IPS-20b (cell line): ENCODE measurements around the gene CHD5.

ENCODE experiments used
- H3K27ac ChIP-seq: one replicate; pipeline ENCODE4 v1.5.1; 2013; ENCODE audit warnings: low read length
- H3K27me3 ChIP-seq: 2 replicates; pipeline ENCODE4 v1.6.1; 2013; ENCODE audit warnings: mild to moderate bottlenecking, low read length, inconsistent platforms; ENCODE audit not compliant: insufficient read depth
- H3K36me3 ChIP-seq: 2 replicates; pipeline ENCODE4 v1.6.1; 2013; ENCODE audit warnings: low read depth, mild to moderate bottlenecking, inconsistent platforms, low read length, moderate library complexity; ENCODE audit not compliant: insufficient read depth
- H3K4me1 ChIP-seq: 2 replicates; pipeline ENCODE4 v1.6.1; 2013; ENCODE audit warnings: mild to moderate bottlenecking, control low read depth, inconsistent platforms, low read length, moderate library complexity; ENCODE audit not compliant: insufficient read depth
- H3K4me3 ChIP-seq: 2 replicates; pipeline ENCODE4 v1.5.1; 2013; ENCODE audit warnings: mild to moderate bottlenecking, low read length, inconsistent platforms
- H3K9ac ChIP-seq: 2 replicates; pipeline ENCODE4 v1.6.1; 2013; ENCODE audit warnings: low read depth, mild to moderate bottlenecking, inconsistent platforms, low read length, moderate library complexity
- H3K9me3 ChIP-seq: 2 replicates; pipeline ENCODE4 v1.6.1; 2013; ENCODE audit warnings: mild to moderate bottlenecking, low read depth, low read length, inconsistent platforms; ENCODE audit not compliant: insufficient read depth

CHD5 gene

DNA sequence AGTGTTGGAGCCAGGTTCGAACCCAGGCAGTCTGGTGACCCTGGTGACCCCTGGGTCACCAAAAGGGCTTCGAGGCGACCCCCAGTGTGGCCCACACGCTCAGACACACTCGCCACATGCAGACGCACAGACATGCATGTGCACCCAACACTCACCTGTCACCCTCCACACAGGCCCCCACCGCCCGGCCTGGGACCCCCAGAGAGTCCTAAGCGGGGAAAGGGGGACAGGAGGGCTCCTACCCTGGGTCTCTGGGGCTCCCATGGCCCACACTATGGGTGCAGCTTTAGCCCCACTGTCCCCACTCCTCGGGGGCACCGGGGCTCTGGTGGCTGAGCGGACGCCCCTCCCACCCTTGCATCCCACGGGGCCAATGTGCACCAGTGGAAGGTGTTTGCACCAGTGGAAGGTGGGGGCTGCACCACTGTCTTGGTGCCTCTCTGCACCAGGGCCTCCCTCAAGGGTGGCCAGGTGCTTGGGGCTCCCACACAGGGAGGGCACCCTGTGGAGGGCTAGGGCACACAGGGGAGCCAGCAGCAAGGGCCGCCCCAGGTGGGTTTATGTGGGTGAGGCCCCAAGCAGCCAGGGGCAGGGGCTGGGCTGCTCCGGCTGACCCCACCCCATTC, 9.9 kb downstream of the CHD5 start:
- Histone ChIP-seq H3K36me3 (no peaks in the 10 kb centered on the region), H3K27me3 (peaks cover under 1% of the 10 kb centered on the region), H3K9ac (no peak overlapping the region), H3K4me3 (no peak overlapping the region), H3K4me1 (no peaks in the 10 kb centered on the region), H3K9me3 (no peaks in the 10 kb centered on the region; the same call in 1 of the 2 replicates), H3K27ac (no peak overlapping the region)

GRCh38 chr1:6168947-6169586, 11.1 kb downstream of the CHD5 start:
- no peaks in the 10 kb centered on the region for H3K4me1 ChIP-seq
- no peak overlapping the region for H3K4me3 ChIP-seq
- H3K36me3 ChIP-seq = no peaks in the 10 kb centered on the region
- no peaks in the 10 kb centered on the region; the same call in 1 of the 2 replicates for H3K27me3 ChIP-seq
- no peak overlapping the region for H3K9ac ChIP-seq
- H3K27ac ChIP-seq = no peak overlapping the region
- no peaks in the 10 kb centered on the region for H3K9me3 ChIP-seq

- no peaks in the 10 kb centered on the region for H3K9me3 ChIP-seq
- no peaks in the 10 kb centered on the region; the same call in 1 of the 2 replicates for H3K27me3 ChIP-seq
- no peak overlapping the region for H3K4me3 ChIP-seq
- H3K36me3 ChIP-seq = no peaks in the 10 kb centered on the region
- H3K27ac ChIP-seq = no peak overlapping the region
- no peak overlapping the region for H3K9ac ChIP-seq
- no peaks in the 10 kb centered on the region for H3K4me1 ChIP-seq
Observed at GRCh38 chr1:6167391-6168303, 12.5 kb downstream of the CHD5 start.

DNA sequence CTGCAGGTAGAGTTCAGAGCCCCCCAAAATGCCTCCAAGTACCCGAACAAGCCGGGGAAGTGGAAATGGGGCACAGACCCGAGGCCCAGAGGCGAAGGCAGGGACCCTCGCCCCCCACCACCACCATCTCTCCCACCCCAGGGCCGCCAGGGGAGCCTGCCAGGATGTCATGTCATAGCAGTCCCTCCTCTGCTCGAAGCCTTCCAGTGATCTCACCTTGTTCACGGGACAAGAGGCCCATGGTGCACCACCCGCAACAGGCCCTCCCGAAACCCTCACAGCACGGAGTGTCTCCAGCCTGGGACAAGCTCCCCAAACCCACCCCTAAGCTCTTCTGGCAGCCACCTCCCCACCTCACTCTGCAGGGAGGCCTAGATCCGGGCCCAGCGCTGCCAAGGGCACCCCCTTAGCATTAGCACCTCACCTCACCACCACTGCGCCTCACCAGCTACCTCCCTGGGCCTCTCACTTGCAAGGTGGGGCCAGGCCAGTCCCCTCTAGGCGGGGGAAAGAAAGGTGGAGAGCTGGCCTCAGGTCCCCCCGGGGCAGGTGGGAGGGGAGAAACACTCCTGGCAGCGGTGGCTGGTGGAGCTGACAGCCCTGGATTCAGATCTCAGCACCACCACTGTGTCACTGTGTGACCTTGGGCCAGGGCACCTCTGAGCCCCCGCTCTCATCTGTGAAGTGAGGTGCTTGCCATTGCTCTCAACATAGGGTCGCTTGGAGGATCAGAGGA, 13.3 kb downstream of the CHD5 start:
- Histone ChIP-seq H3K4me3 (no peak overlapping the region), H3K36me3 (no peaks in the 10 kb centered on the region), H3K9ac (no peak overlapping the region), H3K27me3 (no peaks in the 10 kb centered on the region; the same call in 1 of the 2 replicates), H3K27ac (no peak overlapping the region), H3K4me1 (no peaks in the 10 kb centered on the region), H3K9me3 (no peaks in the 10 kb centered on the region)

DNA sequence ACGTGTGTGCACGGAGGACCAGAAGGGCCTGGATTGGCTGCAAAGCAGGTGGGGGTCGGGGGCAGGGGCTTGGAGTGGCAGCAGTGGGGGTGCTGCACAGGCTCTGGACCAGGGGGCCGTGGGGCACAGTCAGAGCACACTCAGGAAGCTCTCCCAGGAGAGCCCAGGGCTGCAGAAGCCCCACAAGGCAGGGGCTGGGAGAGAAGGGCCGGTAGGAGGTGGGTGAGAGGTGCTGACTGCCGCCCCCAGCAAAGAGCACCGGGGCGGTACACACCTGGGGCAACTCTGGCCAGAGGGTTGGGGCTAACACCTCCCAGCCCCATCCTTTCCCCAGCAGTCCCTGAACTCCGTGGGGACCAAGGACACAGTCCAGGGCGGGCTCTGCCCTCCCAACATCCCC, 13.9 kb downstream of the CHD5 start:
- Histone ChIP-seq H3K27me3 (no peaks in the 10 kb centered on the region; the same call in none of the 2 replicates), H3K4me1 (no peaks in the 10 kb centered on the region; the same call in 1 of the 2 replicates), H3K9me3 (no peaks in the 10 kb centered on the region), H3K27ac (no peak overlapping the region), H3K9ac (no peak overlapping the region), H3K4me3 (no peak overlapping the region), H3K36me3 (no peaks in the 10 kb centered on the region)

GRCh38 chr1:6165441-6165985, 14.6 kb downstream of the CHD5 start:
- Histone ChIP-seq H3K4me3 (no peak overlapping the region), H3K36me3 (no peaks in the 10 kb centered on the region), H3K27ac (no peak overlapping the region), H3K4me1 (no peaks in the 10 kb centered on the region; the same call in none of the 2 replicates), H3K9me3 (no peaks in the 10 kb centered on the region), H3K9ac (no peak overlapping the region), H3K27me3 (no peaks in the 10 kb centered on the region; the same call in none of the 2 replicates)

DNA sequence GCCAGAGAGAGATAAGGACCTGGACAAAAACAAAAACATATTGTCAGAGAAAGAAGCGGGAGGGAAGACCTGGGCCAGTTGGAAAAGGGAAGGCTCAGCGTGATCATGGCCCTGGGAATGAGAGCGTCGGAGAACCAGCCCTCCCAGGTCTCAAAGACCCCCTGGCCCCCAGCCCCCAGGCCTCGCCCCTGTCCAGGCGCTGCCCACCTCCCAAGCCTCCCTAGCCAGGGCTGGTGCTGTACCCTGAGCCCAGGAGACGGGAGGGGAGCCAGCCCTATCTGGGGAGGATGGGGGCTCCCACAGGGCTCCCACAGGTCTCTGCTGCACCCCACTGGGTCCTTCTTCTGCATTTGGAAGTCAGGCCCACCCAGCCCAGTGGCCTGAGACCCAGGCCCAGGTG, 15.1 kb downstream of the CHD5 start:
- H3K4me1 ChIP-seq = no peaks in the 10 kb centered on the region; the same call in none of the 2 replicates
- H3K9ac ChIP-seq = no peak overlapping the region
- no peaks in the 10 kb centered on the region for H3K36me3 ChIP-seq
- no peak overlapping the region for H3K4me3 ChIP-seq
- no peaks in the 10 kb centered on the region; the same call in none of the 2 replicates for H3K27me3 ChIP-seq
- H3K9me3 ChIP-seq = no peaks in the 10 kb centered on the region
- no peak overlapping the region for H3K27ac ChIP-seq

GRCh38 chr1:6163973-6164617, 16.0 kb downstream of the CHD5 start:
- Histone ChIP-seq H3K27me3 (no peaks in the 10 kb centered on the region; the same call in none of the 2 replicates), H3K27ac (no peak overlapping the region), H3K36me3 (no peaks in the 10 kb centered on the region), H3K9me3 (no peaks in the 10 kb centered on the region), H3K9ac (no peak overlapping the region), H3K4me3 (no peak overlapping the region), H3K4me1 (no peaks in the 10 kb centered on the region; the same call in none of the 2 replicates)

DNA sequence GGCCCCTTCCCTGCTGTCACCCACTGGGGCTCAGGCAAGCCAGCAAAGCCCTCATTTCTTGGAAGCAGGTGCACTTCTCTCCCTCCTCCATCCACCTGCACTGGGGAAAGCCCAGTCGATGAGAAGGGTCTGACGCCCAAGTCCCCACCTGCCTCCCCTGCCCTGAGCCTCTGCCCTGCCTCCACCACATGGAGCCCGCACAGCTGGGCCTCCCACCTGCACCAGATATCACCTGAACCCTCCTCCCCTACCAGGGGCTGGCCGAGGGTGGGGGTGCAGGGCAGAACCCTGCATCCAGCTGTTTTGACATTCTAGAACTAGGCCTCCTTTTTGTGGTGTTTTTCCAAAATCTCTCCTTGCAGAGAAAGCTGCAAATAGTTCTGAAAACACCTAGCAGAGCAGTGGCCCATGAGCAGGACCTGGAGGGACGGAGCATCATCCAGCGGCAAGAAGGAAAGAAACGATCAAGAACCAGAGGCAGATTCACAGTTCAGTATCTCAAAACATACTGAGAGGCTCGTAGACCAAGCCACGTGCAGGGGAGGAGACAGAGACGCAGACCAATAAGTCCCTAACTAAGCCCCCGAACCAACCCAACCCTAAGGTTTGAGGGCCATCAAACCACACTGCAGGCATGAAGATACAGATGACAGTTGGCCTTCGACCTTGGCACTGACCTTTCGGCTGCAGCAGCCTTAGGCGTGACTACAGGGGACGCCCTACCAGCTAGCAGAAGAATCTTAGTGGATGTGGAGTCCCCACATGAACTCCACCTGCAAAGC, 16.7 kb downstream of the CHD5 start:
- Histone ChIP-seq H3K9ac (no peak overlapping the region), H3K36me3 (no peaks in the 10 kb centered on the region), H3K27me3 (no peaks in the 10 kb centered on the region; the same call in none of the 2 replicates), H3K9me3 (no peaks in the 10 kb centered on the region), H3K27ac (no peak overlapping the region), H3K4me1 (no peaks in the 10 kb centered on the region; the same call in none of the 2 replicates), H3K4me3 (no peak overlapping the region)

- Histone ChIP-seq H3K36me3 (no peaks in the 10 kb centered on the region), H3K4me3 (no peak overlapping the region), H3K27ac (no peak overlapping the region), H3K9ac (no peak overlapping the region), H3K27me3 (no peaks in the 10 kb centered on the region; the same call in none of the 2 replicates), H3K9me3 (no peaks in the 10 kb centered on the region), H3K4me1 (no peaks in the 10 kb centered on the region; the same call in none of the 2 replicates)
Observed at GRCh38 chr1:6162773-6163172, 17.3 kb downstream of the CHD5 start.
